ENCODE measurements around the gene CROCC2.

DNA sequence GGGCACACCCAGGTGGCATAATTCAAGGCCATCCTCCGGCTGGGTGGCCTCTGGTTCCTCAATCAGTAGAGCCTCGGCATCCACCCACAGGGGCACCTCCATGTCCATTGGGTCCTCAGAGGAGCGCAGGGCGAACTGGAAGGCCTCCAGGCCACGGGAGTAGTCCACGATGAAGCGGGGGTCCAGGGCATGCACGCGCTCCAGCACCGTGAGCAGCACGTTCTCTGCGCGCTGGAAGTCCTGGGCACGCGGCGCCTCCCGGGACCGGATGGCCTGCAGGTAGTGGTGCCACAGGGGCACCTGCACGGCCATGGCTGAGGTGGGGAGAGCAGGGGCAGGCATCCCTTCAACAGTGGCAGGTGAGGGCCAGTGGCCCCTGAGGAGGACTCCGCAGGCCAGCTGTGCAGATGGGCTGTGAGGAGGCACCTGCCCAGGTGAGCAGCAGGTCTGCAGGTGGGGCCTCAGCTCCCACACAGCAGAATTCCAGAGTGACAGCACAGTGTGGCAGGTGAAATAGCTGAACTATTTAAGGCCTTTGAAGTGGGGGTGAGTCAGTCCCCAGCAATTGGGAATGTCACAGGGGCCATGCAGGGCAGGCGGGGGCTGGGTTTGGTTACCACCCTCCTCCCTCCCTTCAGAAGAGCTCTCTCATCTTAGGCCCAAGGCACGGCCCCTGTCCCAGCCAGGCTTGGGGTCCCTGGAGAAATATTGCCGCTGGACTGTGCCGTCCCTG is 10.3 kb upstream of the CROCC2 start, which contains the start of gene MAB21L4:
- TF ChIP-seq, protein P1, sequence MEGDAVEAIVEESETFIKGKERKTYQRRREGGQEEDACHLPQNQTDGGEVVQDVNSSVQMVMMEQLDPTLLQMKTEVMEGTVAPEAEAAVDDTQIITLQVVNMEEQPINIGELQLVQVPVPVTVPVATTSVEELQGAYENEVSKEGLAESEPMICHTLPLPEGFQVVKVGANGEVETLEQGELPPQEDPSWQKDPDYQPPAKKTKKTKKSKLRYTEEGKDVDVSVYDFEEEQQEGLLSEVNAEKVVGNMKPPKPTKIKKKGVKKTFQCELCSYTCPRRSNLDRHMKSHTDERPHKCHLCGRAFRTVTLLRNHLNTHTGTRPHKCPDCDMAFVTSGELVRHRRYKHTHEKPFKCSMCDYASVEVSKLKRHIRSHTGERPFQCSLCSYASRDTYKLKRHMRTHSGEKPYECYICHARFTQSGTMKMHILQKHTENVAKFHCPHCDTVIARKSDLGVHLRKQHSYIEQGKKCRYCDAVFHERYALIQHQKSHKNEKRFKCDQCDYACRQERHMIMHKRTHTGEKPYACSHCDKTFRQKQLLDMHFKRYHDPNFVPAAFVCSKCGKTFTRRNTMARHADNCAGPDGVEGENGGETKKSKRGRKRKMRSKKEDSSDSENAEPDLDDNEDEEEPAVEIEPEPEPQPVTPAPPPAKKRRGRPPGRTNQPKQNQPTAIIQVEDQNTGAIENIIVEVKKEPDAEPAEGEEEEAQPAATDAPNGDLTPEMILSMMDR (tag by site-specific recombination; IDR thresholded peaks at IDR 0.05) = no peak
- TF ChIP-seq, protein P2, sequence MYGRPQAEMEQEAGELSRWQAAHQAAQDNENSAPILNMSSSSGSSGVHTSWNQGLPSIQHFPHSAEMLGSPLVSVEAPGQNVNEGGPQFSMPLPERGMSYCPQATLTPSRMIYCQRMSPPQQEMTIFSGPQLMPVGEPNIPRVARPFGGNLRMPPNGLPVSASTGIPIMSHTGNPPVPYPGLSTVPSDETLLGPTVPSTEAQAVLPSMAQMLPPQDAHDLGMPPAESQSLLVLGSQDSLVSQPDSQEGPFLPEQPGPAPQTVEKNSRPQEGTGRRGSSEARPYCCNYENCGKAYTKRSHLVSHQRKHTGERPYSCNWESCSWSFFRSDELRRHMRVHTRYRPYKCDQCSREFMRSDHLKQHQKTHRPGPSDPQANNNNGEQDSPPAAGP (tag by site-specific recombination; IDR thresholded peaks at IDR 0.05) = peak; percentile 38; the same call in 1 of the 2 replicates
- no peak for TF ChIP-seq ZNF521 (tag by site-specific recombination; IDR thresholded peaks at IDR 0.05)
- no peak for TF ChIP-seq YY1 (tag by site-specific recombination; IDR thresholded peaks at IDR 0.05)
- no peak for TF ChIP-seq ZNF558 (tag by site-specific recombination; IDR thresholded peaks at IDR 0.05)
- no peak for TF ChIP-seq ZFP37 (tag by site-specific recombination; IDR thresholded peaks at IDR 0.05)
- TF ChIP-seq TCF7L2 (IDR thresholded peaks at IDR 0.05; ENCODE audit: borderline replicate concordance, low read depth, low read length) = no peak
- no peak for TF ChIP-seq ZNF19 (tag by site-specific recombination; IDR thresholded peaks at IDR 0.05; ENCODE audit: low read depth)
- TF ChIP-seq ZNF677 (tag by site-specific recombination; IDR thresholded peaks at IDR 0.05) = no peak
- TF ChIP-seq ZNF140 (tag by site-specific recombination; IDR thresholded peaks at IDR 0.05) = no peak
- TF ChIP-seq ZNF776 (tag by site-specific recombination; IDR thresholded peaks at IDR 0.05; ENCODE audit: borderline replicate concordance) = no peak
